ENCODE data around the gene PNPLA3.
A peak's percentile ranks its signal among the peaks of the same experiment; 100 is the strongest.

PNPLA3 gene

DNA sequence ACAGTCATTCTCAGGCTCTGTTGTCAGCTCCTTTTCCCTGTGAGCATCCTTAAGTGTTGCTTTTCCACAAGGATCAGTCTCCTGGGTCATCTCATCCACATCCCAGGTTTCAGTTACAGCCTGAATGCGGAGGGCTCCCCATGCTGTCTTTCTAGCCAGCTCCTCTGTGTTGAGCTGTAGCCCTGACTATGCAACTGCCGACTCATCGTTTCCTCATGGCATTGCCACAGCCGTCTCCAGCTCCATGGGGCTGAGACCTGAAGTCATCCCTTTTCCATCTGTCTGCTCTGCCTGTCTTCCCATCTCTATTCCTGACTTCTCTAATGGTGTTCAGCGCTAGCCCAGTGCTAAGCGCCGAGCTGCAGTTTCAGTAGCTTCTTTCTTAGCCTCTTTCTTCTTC lies 43.5 kb downstream of the PNPLA3 start:
- no peak for DNase-seq

GRCh38 chr22:43968614-43969013 lies 45.0 kb downstream of the PNPLA3 start:
- DNase-seq = no peak

GRCh38 chr22:43969021-43969878 lies 45.6 kb downstream of the PNPLA3 start:
- DNase-seq = no peak

- DNase-seq = no peak
These were observed 46.6 kb downstream of the PNPLA3 start for GRCh38 chr22:43969989-43970755.

- no peak for DNase-seq
These were observed 47.5 kb downstream of the PNPLA3 start for GRCh38 chr22:43971112-43971511.

- DNase-seq = no peak
These were observed 49.4 kb downstream of the PNPLA3 start for GRCh38 chr22:43972931-43973462.

- no peak for DNase-seq
These were observed 50.5 kb downstream of the PNPLA3 start for GRCh38 chr22:43974028-43974545.

- no peak for DNase-seq
These were observed 51.4 kb downstream of the PNPLA3 start for GRCh38 chr22:43975041-43975440.

DNA sequence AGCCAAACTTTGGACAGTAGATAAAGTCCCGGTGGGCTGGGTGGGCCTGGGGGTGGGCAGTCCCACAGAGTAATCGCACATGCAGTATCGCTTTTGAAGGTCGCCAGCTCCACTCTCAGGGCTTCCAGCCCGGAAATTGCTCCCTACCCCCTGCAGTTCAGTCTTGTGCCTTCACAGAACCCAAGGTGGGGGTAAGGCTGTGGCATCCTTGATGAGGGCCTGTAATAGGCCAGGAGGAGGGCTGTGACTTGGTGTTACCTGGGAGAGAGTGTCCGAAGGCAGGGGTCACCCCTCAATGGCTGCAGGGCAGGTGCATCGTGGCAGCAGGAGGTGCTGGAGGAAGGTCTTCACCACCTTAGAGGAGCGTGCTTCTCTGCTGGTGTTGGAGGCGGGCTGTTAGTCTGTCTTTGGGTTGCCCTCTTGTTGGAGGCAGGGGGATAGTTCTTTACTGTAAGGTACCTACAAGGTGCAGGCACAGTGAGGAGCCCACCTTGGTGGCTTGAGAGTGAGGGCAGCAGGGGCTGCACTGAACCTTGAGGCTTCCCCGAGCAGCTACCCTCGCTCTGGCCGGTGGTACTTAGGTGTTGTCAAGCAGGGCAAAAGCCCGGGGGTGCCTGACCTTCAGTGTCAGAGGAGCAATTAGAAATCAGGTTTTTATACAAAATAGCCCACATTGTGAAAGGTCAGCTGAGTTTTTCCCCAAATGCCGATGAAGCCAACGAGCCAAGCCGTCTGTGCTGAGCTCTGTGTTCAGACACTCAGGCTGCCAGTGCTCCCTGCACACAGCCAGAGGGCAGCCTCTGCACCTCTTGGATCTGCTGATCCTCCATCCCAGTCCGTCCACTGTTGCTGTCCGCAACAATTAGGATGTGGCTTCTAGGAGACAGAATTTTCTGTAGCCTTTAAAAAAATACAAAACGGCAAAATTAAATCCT lies 53.5 kb downstream of the PNPLA3 start:
- no peak for DNase-seq

GRCh38 chr22:43978558-43978957 lies 55.0 kb downstream of the PNPLA3 start:
- no peak for DNase-seq

GRCh38 chr22:43980579-43980978 lies 57.0 kb downstream of the PNPLA3 start:
- DNase-seq = no peak

DNA sequence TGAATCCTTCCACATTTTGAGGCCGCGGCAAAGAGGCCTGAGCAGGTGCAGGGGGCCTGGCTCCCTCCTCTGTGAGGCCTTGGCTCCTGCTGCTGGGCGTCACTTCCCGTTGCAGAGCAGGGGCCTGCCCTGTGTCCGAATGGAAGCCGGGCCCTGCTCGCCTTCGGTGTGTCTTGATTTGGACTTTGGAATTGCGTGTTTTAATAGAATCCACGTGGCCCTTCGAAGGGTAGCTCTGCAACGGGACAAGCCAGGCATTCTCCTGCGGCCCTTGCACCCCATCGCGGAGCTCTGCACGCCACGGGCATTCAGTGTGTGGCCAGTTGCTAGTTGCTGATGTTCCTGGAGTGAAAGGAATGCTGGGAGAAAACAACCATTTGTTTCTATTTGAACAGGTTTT lies 57.4 kb downstream of the PNPLA3 start:
- DNase-seq = no peak

DNA sequence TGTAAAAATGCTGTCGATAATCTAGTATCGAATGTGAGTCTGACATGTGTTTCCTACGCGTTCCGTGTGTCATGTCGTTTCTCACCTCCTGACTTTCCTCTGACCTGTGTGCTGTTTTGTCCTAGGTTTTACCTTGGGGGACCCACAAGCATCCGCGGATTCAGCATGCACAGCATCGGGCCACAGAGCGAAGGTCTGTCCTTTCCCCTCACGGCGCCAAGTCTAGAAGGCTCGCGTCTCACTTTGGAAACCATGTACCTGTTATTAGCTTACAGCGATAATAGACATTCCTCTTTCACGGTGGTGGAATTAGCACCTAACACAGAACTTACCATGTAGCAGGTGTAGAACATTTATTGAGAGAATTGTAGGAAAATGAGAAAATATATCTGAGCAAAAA lies 60.2 kb downstream of the PNPLA3 start:
- DNase-seq = no peak

DNA sequence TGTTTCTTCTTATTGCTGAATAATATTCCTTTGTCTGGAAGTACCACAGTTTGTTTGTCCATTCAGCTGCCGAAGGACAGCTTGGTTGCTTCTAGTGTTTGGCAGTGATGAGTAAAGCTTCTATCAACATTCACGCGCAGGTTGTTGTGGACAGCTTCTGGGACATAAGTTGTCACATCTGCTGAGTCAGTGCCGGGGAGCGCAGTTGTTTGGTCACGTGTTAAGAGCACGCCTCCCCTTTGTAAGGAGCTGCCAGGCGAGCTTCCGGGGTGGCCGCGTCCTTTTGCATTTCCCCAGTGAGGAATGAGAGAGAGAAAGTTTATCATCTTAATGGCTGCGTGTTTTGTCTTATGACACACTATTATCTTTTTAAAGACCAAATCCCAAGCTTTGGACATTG lies 61.9 kb downstream of the PNPLA3 start:
- DNase-seq = no peak

GRCh38 chr22:43988116-43988820 lies 64.7 kb downstream of the PNPLA3 start:
- no peak for DNase-seq

DNA sequence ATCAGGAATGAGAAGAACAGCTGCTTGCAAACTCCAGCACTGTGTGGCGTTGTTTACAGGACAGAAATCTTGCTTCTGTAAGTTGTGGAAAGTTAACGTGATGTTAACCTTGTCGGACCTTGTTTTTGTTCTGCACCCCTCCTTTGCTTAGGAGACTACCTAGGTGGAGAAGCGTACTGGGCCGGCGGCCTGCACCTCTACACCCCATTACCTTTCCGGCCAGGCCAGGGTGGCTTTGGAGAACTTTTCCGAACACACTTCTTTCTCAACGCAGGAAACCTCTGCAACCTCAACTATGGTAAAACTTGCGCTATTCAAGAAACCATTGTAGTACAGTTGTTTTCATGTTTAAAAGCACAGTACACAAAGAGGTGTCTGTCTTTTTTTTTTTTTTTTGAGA lies 65.4 kb downstream of the PNPLA3 start:
- DNase-seq = no peak

- DNase-seq = no peak
These were observed 66.4 kb downstream of the PNPLA3 start for GRCh38 chr22:43990044-43990443.

- DNase-seq = no peak
These were observed 67.9 kb downstream of the PNPLA3 start for GRCh38 chr22:43991316-43992020.

DNA sequence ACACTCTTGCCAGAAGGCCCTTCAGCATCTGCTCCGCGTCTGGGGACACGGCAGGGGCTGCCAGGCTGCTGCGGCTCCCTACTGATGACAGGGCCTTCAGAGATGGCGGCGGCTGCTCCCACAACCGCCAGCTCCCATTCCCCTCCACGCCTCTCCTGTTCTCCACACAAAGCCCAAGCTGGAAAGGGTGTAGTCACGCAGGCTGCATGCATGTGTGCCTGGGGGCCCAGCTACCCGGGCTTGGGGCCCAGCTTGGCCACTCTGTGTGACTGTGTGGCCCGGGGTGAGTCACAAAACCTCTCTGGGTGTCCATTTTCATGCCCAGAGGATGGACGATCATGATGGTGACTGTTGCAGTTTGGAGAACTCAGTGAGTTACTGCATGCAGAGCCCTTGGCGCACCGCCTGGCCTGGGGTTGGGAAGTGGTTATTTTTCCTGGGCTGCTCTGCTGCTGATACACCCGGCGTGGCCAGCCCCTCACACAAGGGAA lies 68.8 kb downstream of the PNPLA3 start:
- peak in 1 of 3 donors; percentile 3 for DNase-seq

DNA sequence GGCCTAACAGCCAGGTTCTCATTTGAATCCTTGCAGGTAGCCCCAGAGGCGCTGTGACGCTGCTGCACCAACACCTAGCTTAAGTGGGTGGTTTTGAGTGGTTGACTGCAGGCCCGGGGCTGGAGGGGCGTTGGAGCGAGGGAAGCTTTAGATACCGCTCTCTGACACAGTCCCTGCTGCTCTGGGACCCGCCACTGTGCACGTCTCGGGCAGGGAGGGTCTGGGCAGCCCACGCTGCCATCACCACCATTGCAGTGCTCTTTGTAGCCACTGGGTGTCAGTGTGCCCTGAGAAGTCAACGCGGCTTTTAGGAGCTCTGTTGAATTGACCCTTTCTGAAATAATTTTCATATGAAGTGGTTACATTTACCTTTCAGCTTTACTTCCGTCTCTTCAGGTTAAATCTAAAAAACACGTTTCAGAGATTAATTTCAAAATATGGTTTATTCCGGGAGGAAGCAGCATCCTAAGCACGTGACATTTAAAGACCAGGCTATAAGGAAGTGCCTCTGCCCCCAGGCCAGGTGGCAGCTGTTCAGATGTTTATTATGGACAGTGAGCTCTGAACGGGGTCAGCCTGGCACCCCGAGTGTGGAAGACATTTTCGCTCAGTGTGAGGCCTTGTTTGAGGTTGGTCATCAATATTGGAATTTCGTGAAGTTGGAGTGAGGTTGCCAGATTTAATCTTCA lies 69.6 kb downstream of the PNPLA3 start:
- peak; percentile 70 to 80 (median 78) for DNase-seq
